OCI-LY1 (cell line): ENCODE data around the gene ANTXR1.

ENCODE experiments used
- H2AFZ ChIP-seq: fragments of 200-600 bp; sonication (generic), shearing (Covaris generic); 2 replicates; pipeline ENCODE4 v1.6.0; 2014; ENCODE audit warnings: antibody characterized with exemption, mild to moderate bottlenecking, low read length
- H3F3A ChIP-seq: fragments of 200-600 bp; sonication (generic), shearing (Covaris generic); 2 replicates; pipeline ENCODE4 v1.6.0; 2014; ENCODE audit warnings: mild to moderate bottlenecking, antibody characterized with exemption, low read length, moderate library complexity; ENCODE audit not compliant: insufficient read depth
- H3K27ac ChIP-seq: fragments of 200-600 bp; sonication (generic); 2 replicates; pipeline ENCODE4 v1.5.1; 2014; ENCODE audit warnings: low read length, mixed run types, mild to moderate bottlenecking, low read depth; ENCODE audit not compliant: poor library complexity, severe bottlenecking
- H3K27me3 ChIP-seq: fragments of 200-600 bp; sonication (generic); 2 replicates; pipeline ENCODE4 v1.6.0; 2014; ENCODE audit warnings: antibody characterized with exemption, mild to moderate bottlenecking, low read length, moderate library complexity; ENCODE audit not compliant: insufficient read depth
- H3K36me3 ChIP-seq: fragments of 200-600 bp; sonication (generic); 2 replicates; pipeline ENCODE4 v1.6.1; 2014; ENCODE audit warnings: mild to moderate bottlenecking, antibody characterized with exemption, low read length, moderate library complexity, mixed read lengths; ENCODE audit not compliant: insufficient read depth
- H3K4me1 ChIP-seq: fragments of 200-600 bp; sonication (generic); 2 replicates; pipeline ENCODE4 v1.5.1; 2014; ENCODE audit warnings: mild to moderate bottlenecking, low read length, moderate library complexity; ENCODE audit not compliant: insufficient read depth, severe bottlenecking
- H3K4me2 ChIP-seq: fragments of 200-600 bp; sonication (generic), shearing (Covaris generic); 2 replicates; pipeline ENCODE4 v1.6.1; 2014; ENCODE audit warnings: low read length
- H3K4me3 ChIP-seq: fragments of 200-600 bp; sonication (generic); 2 replicates; pipeline ENCODE4 v1.5.1; 2014; ENCODE audit warnings: low read length, low read depth, mild to moderate bottlenecking, mixed read lengths; ENCODE audit not compliant: poor library complexity, severe bottlenecking
- H3K79me2 ChIP-seq: fragments of 200-600 bp; shearing (Covaris generic); 2 replicates; pipeline ENCODE4 v1.6.1; 2016; ENCODE audit warnings: mixed run types, low read length, mixed read lengths; ENCODE audit not compliant: insufficient read depth
- H3K9ac ChIP-seq: fragments of 200-600 bp; sonication (generic), shearing (Covaris generic); 2 replicates; pipeline ENCODE4 v1.6.1; 2014; ENCODE audit warnings: mild to moderate bottlenecking, low read length, mixed read lengths
- H3K9me2 ChIP-seq: fragments of 200-600 bp; sonication (generic), shearing (Covaris generic); 2 replicates; pipeline ENCODE4 v1.6.1; 2014; ENCODE audit warnings: low read depth, mild to moderate bottlenecking, low read length, mixed read lengths
- H3K9me3 ChIP-seq: fragments of 200-600 bp; shearing (Covaris generic); 2 replicates; pipeline ENCODE4 v1.6.1; 2014; ENCODE audit warnings: low read length, mixed read lengths
- H4K20me1 ChIP-seq: fragments of 200-600 bp; sonication (generic), shearing (Covaris generic); 2 replicates; pipeline ENCODE4 v1.6.0; 2016; ENCODE audit warnings: mild to moderate bottlenecking, low read length; ENCODE audit not compliant: insufficient read depth
- CTCF ChIP-seq: fragments of 200-600 bp; sonication (generic), shearing (Covaris generic); IDR thresholded peaks from 2 replicates; pipeline ENCODE4 v1.5.1; 2017; ENCODE audit warnings: mild to moderate bottlenecking, antibody characterized with exemption, low read length, moderate library complexity, mixed read lengths
- EZH2 ChIP-seq: fragments of 200-600 bp; sonication (generic), shearing (Covaris generic); IDR thresholded peaks from 2 replicates; pipeline ENCODE4 v1.8.0; 2017; ENCODE audit warnings: borderline replicate concordance, mixed run types, mild to moderate bottlenecking, antibody characterized with exemption, low read length, moderate library complexity, mixed read lengths

Gene ANTXR1

GRCh38 chr2:69221960-69222751, 209.2 kb downstream of the ANTXR1 start:
- no peak overlapping the region for H3K4me2 ChIP-seq
- 0 out of 2 replicates have a peak, but pooled peaks cover 4% of the 10 kb centered on the region for H3K27me3 ChIP-seq
- no peaks in the 10 kb centered on the region for H3F3A ChIP-seq
- H3K4me3 ChIP-seq, result no peak overlapping the region
- H4K20me1 ChIP-seq, result no peaks in the 10 kb centered on the region
- H3K79me2 ChIP-seq, result no peaks in the 10 kb centered on the region
- H3K4me1 ChIP-seq, result no peaks in the 10 kb centered on the region
- H2AFZ ChIP-seq, result no peak overlapping the region
- TF ChIP-seq CTCF (no peak), EZH2 (no peak)
- H3K27ac ChIP-seq, result no peak overlapping the region
- no peaks in the 10 kb centered on the region for H3K36me3 ChIP-seq
- H3K9me3 ChIP-seq, result no peaks in the 10 kb centered on the region
- H3K9me2 ChIP-seq, result no peaks in the 10 kb centered on the region
- H3K9ac ChIP-seq, result no peak overlapping the region

- no peak overlapping the region for H3K4me3 ChIP-seq
- H3K9me2 ChIP-seq, result no peaks in the 10 kb centered on the region
- no peaks in the 10 kb centered on the region for H3K36me3 ChIP-seq
- H3K27me3 ChIP-seq, result 0 out of 2 replicates have a peak, but pooled peaks cover 4% of the 10 kb centered on the region
- H3K9ac ChIP-seq, result no peak overlapping the region
- no peak overlapping the region for H2AFZ ChIP-seq
- no peak overlapping the region for H3K27ac ChIP-seq
- no peaks in the 10 kb centered on the region for H3K79me2 ChIP-seq
- H3K4me2 ChIP-seq, result no peak overlapping the region
- no peaks in the 10 kb centered on the region for H4K20me1 ChIP-seq
- no peaks in the 10 kb centered on the region for H3F3A ChIP-seq
- no peaks in the 10 kb centered on the region for H3K4me1 ChIP-seq
- no peaks in the 10 kb centered on the region for H3K9me3 ChIP-seq
- TF ChIP-seq CTCF, result no peak
- no peak for TF ChIP-seq EZH2
Measured at GRCh38 chr2:69222953-69223658, 210.1 kb downstream of the ANTXR1 start.

GRCh38 chr2:69223759-69224511, 211.0 kb downstream of the ANTXR1 start:
- no peaks in the 10 kb centered on the region for H3K9me2 ChIP-seq
- no peaks in the 10 kb centered on the region for H3K4me1 ChIP-seq
- no peaks in the 10 kb centered on the region for H3K9me3 ChIP-seq
- no peak overlapping the region for H2AFZ ChIP-seq
- H4K20me1 ChIP-seq, result no peaks in the 10 kb centered on the region
- no peak overlapping the region for H3K27ac ChIP-seq
- 0 out of 2 replicates have a peak, but pooled peaks cover 4% of the 10 kb centered on the region for H3K27me3 ChIP-seq
- TF ChIP-seq EZH2, result no peak
- no peak for TF ChIP-seq CTCF
- no peaks in the 10 kb centered on the region for H3K79me2 ChIP-seq
- no peak overlapping the region for H3K9ac ChIP-seq
- H3F3A ChIP-seq, result no peaks in the 10 kb centered on the region
- no peak overlapping the region for H3K4me2 ChIP-seq
- no peak overlapping the region for H3K4me3 ChIP-seq
- H3K36me3 ChIP-seq, result no peaks in the 10 kb centered on the region
